Esophagus (tissue), 2 donors: ENCODE data around the gene MTMR2. TPM values are rescaled to one million over a fixed set of nuclear protein-coding genes. Genes with fewer than 3 reads are reported as not detected.

Experiments
- H3K27ac ChIP-seq, 2 donors: one replicate each; pipeline ENCODE4 v1.5.1; 2013; ENCODE audit warnings: low read depth in 2 of 2, mild to moderate bottlenecking in 2 of 2, inconsistent platforms in 1 of 2, low read length in 1 of 2, moderate library complexity in 1 of 2
- H3K27me3 ChIP-seq, 2 donors: one replicate each; pipeline ENCODE4 v1.6.1; 2013; ENCODE audit warnings: low read length in 2 of 2, control low read depth in 1 of 2, mild to moderate bottlenecking in 1 of 2; ENCODE audit not compliant: insufficient read depth in 2 of 2, control insufficient read depth in 1 of 2
- H3K36me3 ChIP-seq, 2 donors: one replicate each; pipeline ENCODE4 v1.6.1; 2013; ENCODE audit warnings: low read length in 1 of 2; ENCODE audit not compliant: control insufficient read depth in 2 of 2, insufficient read depth in 2 of 2
- H3K4me1 ChIP-seq, 2 donors: one replicate each; pipeline ENCODE4 v1.6.1; 2013; ENCODE audit warnings: low read length in 1 of 2; ENCODE audit not compliant: control insufficient read depth in 2 of 2, insufficient read depth in 2 of 2
- H3K4me3 ChIP-seq, 2 donors: one replicate each; pipeline ENCODE4 v1.5.1; 2013; ENCODE audit warnings: low read length in 2 of 2, mild to moderate bottlenecking in 2 of 2, low read depth in 1 of 2, moderate library complexity in 1 of 2
- H3K9me3 ChIP-seq, 2 donors: one replicate each; pipeline ENCODE4 v1.6.1; 2013; ENCODE audit warnings: mild to moderate bottlenecking in 2 of 2, low read depth in 1 of 2, low read length in 1 of 2, moderate library complexity in 1 of 2; ENCODE audit not compliant: control insufficient read depth in 2 of 2, insufficient read depth in 1 of 2
- WGBS, 2 donors: extraction: QIAGEN DNeasy Blood & Tissue Kit; methylation state at CpG; one replicate each; pipeline ENCODE4 v1.1.7; 2013; 5-methylcytosine and 5-hydroxymethylcytosine counted together
- polyA plus RNA-seq, 2 donors: library from polyadenylated mRNA; stranded (reverse); fragments of 200-250 nt; gene quantifications; one replicate each; pipeline ENCODE4 v1.2.3, GENCODE V29; 2013
- donor health status: healthy with polysubstance abuse.
- donor health status: Bipolar disorder and iron deficiency.

The MTMR2 gene
- polyA plus RNA-seq, 2 donors = 5.6 to 10.0 TPM

DNA sequence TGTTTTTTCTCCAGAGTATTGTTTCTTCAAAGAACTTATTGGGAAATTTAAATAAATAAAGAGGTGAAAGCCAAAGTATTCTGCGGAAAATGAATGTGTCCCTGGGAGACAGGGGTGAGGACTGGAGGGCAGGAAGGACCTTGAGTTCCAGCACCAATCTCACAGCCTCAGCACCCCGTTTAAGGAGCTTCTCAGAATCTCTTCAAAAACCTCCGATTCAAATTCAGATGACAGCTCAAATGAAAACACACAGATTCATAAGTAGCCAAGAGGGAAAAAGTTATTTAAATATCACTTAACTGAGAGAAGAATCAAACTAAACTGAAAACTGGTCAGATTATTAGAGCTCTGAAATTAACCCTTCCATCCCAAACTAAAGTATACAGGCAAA is 12.5 kb downstream of the MTMR2 start:
- Histone ChIP-seq H3K4me1 (no peaks in the 10 kb centered on the region), H3K36me3 (no peaks in the 10 kb centered on the region), H3K27ac (no peak overlapping the region), H3K9me3 (no peaks in the 10 kb centered on the region), H3K27me3 (no peaks in the 10 kb centered on the region), H3K4me3 (no peak overlapping the region)
- 75 to 77% methylated on average over 3 of the region's 3 CpGs for WGBS, 2 donors

DNA sequence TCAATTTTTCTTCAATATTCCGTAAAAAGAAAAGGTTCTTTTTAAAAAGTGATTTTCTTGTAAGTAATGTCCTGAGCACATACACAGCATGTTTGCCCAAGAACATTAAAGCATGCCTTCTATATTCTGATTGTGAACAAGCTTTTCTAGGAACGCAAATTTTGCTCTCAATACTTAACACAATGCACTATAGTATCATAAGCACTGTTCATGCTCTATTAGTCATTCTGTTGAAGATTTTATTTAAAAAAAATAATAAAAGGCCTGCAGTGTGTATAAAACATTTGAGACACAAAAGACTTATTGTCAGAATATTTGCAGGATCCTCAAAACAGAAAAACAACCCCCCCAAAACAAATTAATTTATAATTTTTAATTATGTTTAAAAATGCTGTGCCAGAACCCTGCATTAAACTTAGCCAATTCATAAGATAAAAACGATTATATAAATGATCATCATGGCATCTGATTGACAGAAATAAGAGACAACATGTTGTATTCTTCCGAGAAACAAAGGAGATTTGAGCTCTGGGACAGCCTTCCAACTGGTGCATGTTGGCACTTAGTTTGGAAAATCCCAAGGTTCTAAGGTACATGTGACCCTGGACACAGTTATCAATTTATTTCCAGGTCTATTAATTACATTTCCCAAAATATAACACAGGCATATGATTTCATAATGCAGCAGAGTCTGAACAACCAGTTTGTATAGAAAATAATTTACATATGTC is 13.1 kb downstream of the MTMR2 start:
- 80 to 83% methylated on average over 4 of the region's 4 CpGs for WGBS, 2 donors
- H3K36me3 ChIP-seq = no peaks in the 10 kb centered on the region
- no peaks in the 10 kb centered on the region for H3K27me3 ChIP-seq
- no peaks in the 10 kb centered on the region for H3K9me3 ChIP-seq
- H3K4me1 ChIP-seq = no peaks in the 10 kb centered on the region
- no peak overlapping the region for H3K4me3 ChIP-seq
- H3K27ac ChIP-seq = no peak overlapping the region

DNA sequence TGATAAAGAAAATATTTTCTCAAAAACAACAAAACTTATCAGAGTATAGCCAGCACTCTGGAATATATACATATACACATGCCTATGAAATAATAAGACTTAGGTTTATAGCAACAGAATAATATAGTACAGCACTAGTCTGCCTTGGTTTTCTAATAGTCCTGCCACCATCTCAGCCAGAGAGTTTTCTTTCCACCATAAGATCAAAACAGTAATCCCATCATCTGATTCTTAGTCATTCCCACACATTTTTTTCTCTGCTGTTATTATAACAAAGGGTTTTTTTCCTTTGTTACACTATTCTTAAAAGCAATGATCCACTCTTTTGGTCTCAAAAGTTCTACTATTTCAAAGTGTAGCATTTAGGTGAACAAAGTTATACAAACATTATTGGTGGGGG is 15.1 kb downstream of the MTMR2 start:
- no peaks in the 10 kb centered on the region for H3K36me3 ChIP-seq
- no peaks in the 10 kb centered on the region for H3K9me3 ChIP-seq
- no peaks in the 10 kb centered on the region for H3K27me3 ChIP-seq
- no peak overlapping the region for H3K27ac ChIP-seq
- no peak overlapping the region for H3K4me3 ChIP-seq
- no peaks in the 10 kb centered on the region for H3K4me1 ChIP-seq

- Histone ChIP-seq H3K27me3 (no peaks in the 10 kb centered on the region), H3K4me1 (no peaks in the 10 kb centered on the region), H3K9me3 (no peaks in the 10 kb centered on the region), H3K36me3 (no peaks in the 10 kb centered on the region), H3K4me3 (no peak overlapping the region), H3K27ac (no peak overlapping the region)
- WGBS, 2 donors = 87 to 90% methylated on average over 5 of the region's 5 CpGs
Observed at GRCh38 chr11:95907476-95907875, 16.4 kb downstream of the MTMR2 start.

GRCh38 chr11:95904009-95904650 is 19.8 kb downstream of the MTMR2 start:
- Histone ChIP-seq H3K9me3 (no peaks in the 10 kb centered on the region), H3K4me3 (no peak overlapping the region), H3K27me3 (no peaks in the 10 kb centered on the region), H3K4me1 (no peaks in the 10 kb centered on the region), H3K27ac (no peak overlapping the region), H3K36me3 (no peaks in the 10 kb centered on the region)
- WGBS, 2 donors = 80 to 84% methylated on average over 5 of the region's 5 CpGs

GRCh38 chr11:95898782-95899181 is 25.1 kb downstream of the MTMR2 start:
- Histone ChIP-seq H3K36me3 (no peaks in the 10 kb centered on the region), H3K9me3 (no peaks in the 10 kb centered on the region), H3K27me3 (no peaks in the 10 kb centered on the region), H3K27ac (no peak overlapping the region), H3K4me1 (no peaks in the 10 kb centered on the region), H3K4me3 (no peak overlapping the region)
- 48 to 61% methylated on average over 2 of the region's 2 CpGs for WGBS, 2 donors

DNA sequence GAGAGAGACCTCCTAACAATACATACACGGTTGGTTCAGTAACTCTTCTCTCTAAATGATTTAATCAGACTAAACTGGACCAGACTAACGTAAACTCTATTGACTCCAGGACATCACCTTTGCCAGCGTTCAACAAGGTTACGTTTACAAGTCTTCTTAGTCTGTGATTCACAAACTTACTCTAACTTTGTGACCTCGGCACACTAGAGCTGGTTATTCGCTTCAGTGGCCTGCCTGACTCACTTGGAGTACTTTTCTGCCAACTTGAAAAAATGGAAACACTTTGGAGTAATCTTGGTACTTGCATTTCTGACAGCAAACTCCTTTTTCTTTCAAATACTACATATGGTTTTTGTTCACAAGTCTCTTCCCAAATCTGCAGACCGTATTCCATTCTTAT is 26.2 kb downstream of the MTMR2 start:
- no peaks in the 10 kb centered on the region for H3K36me3 ChIP-seq

GRCh38 chr11:95895815-95896214 is 28.1 kb downstream of the MTMR2 start:
- Histone ChIP-seq H3K36me3 (no peaks in the 10 kb centered on the region), H3K4me3 (no peak overlapping the region), H3K27me3 (no peaks in the 10 kb centered on the region), H3K27ac (no peak overlapping the region), H3K4me1 (no peaks in the 10 kb centered on the region), H3K9me3 (no peaks in the 10 kb centered on the region)

More for the DNA sequence above, 26.2 kb downstream of the MTMR2 start:
- H3K27ac ChIP-seq = no peak overlapping the region
- H3K4me3 ChIP-seq = no peak overlapping the region
- WGBS, 2 donors = 84 to 92% methylated on average over 7 of the region's 7 CpGs
- H3K27me3 ChIP-seq = no peaks in the 10 kb centered on the region
- H3K4me1 ChIP-seq = no peaks in the 10 kb centered on the region
- no peaks in the 10 kb centered on the region for H3K9me3 ChIP-seq

DNA sequence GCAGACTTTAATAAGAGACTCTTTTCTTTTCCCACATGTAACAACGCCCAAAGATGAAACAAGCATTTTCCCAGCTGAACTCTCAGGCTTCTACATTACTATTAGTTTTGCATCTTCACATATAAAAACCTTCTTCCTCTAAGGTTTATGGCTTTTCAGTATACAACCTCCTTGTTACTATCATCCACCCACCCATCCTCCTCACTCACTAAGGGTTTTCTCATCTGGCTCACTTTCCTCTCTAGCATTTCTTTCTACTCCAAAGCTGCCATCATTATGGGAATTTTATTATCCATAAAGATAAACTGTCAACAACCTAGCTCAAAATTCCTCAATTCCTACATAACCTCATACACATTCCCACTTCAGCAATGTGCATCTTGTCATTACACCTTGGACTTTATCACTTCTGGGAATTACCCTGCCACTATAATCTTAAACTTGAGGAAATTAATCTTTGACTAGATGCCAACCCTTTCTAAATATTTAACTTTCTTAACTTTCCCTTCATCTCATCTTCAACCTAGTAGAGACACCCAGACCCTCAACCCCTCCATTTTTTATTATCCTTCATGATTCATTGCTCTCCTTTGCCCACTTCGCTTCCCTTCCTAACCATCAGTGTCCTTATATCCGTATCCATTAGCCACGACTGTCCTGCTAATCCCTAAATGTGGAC is 30.9 kb downstream of the MTMR2 start:
- WGBS, 2 donors = 80 to 92% methylated on average over 4 of the region's 4 CpGs
- no peak overlapping the region for H3K27ac ChIP-seq
- no peaks in the 10 kb centered on the region for H3K36me3 ChIP-seq
- no peaks in the 10 kb centered on the region for H3K27me3 ChIP-seq
- no peak overlapping the region for H3K4me3 ChIP-seq
- H3K9me3 ChIP-seq = no peaks in the 10 kb centered on the region
- H3K4me1 ChIP-seq = no peaks in the 10 kb centered on the region
